Endothelial cell of umbilical vein (primary cell): ENCODE measurements around the gene FSD2. TPM values are rescaled to one million over a fixed set of nuclear protein-coding genes. Genes with fewer than 3 reads are reported as not detected.

ENCODE experiments used
- BruUV-seq: library from RNA; stranded (reverse); fragments of 400-500 nt; replicated peaks from 2 replicates; lab custom pipeline; 2021; lab: Mats Ljungman, UMichigan
- CTCF ChIA-PET: fragments of 300-600, 350-600 bp; sonication (Branson Sonifier 250); formaldehyde crosslinking; loops from one replicate; lab custom pipeline; 2021; ENCODE audit warnings: antibody characterized with exemption, inconsistent platforms; lab: Charles Lee
- POLR2A ChIA-PET: fragments of 300-600, 350-600 bp; sonication (Branson Sonifier 250); formaldehyde crosslinking; loops from one replicate; lab custom pipeline; 2021; ENCODE audit warnings: antibody characterized with exemption, inconsistent platforms; lab: Charles Lee
- DNase-seq: peaks from one replicate; pipeline ENCODE4 v3.0.0-alpha.2; 2011; ENCODE audit warnings: low read depth, low spot score
- FAIRE-seq: peaks from 2 replicates; lab custom pipeline; 2011; peaks lifted over from hg19 to GRCh38; lab: Jason Lieb, UNC
- H2AFZ ChIP-seq: 2 replicates; pipeline ENCODE4 v1.6.0; 2012; ENCODE audit warnings: low read depth, low read length, control low read depth, inconsistent platforms
- H3K27ac ChIP-seq: 2 replicates; pipeline ENCODE4 v1.5.1; 2011; ENCODE audit warnings: low read depth, mild to moderate bottlenecking, control low read depth, low read length, moderate library complexity; ENCODE audit not compliant: insufficient read depth
- H3K27me3 ChIP-seq, 2 experiments: 2 replicates each; pipeline versions ENCODE4 v1.6.0 to v1.6.1; 2011; ENCODE audit warnings: low read length in 2 of 2, mixed read lengths in 1 of 2; ENCODE audit not compliant: control insufficient read depth in 2 of 2, insufficient read depth in 2 of 2
- H3K36me3 ChIP-seq, 2 experiments: 2 replicates in 1 of 2; 3 replicates in 1 of 2; pipeline ENCODE4 v1.5.1; 2011; ENCODE audit warnings: low read length in 2 of 2, mild to moderate bottlenecking in 1 of 2, moderate library complexity in 1 of 2; ENCODE audit not compliant: control insufficient read depth in 2 of 2, insufficient read depth in 2 of 2; ENCODE audit errors: extremely low read depth in 1 of 2
- H3K4me1 ChIP-seq: 3 replicates; pipeline ENCODE4 v1.5.1; 2011; ENCODE audit warnings: mild to moderate bottlenecking, low read length; ENCODE audit not compliant: control insufficient read depth, insufficient read depth; ENCODE audit errors: extremely low read depth
- H3K4me2 ChIP-seq: 2 replicates; pipeline ENCODE4 v1.6.1; 2011; ENCODE audit warnings: low read length, control low read depth, mixed read lengths; ENCODE audit not compliant: insufficient read depth
- H3K4me3 ChIP-seq, 3 experiments: fragments of 200-600 bp in 1 of 3; sonication (generic), shearing (Covaris generic) in 1 of 3; replicated peaks in 1 of 3; 2 replicates each; pipeline ENCODE4 v1.5.1; 2011 to 2016; ENCODE audit warnings: control low read depth in 3 of 3, low read length in 3 of 3, mild to moderate bottlenecking in 2 of 3, inconsistent platforms in 1 of 3, low read depth in 1 of 3, moderate library complexity in 1 of 3; ENCODE audit not compliant: insufficient read depth in 1 of 3
- H3K79me2 ChIP-seq: 2 replicates; pipeline ENCODE4 v1.6.0; 2012; ENCODE audit warnings: low read length, inconsistent platforms; ENCODE audit not compliant: control insufficient read depth, insufficient read depth
- H3K9ac ChIP-seq: replicated peaks from 2 replicates; pipeline ENCODE3; 2011; ENCODE audit warnings: low read length, control low read depth; ENCODE audit not compliant: insufficient read depth; ENCODE audit errors: extremely low read depth
- H3K9me1 ChIP-seq: replicated peaks from 3 replicates; pipeline ENCODE4 v1.6.0; 2011; ENCODE audit warnings: mild to moderate bottlenecking, low read length; ENCODE audit not compliant: control insufficient read depth, insufficient read depth; ENCODE audit errors: extremely low read depth
- H3K9me3 ChIP-seq: replicated peaks from 2 replicates; pipeline ENCODE4 v1.5.1; 2012; ENCODE audit warnings: low read length, inconsistent platforms; ENCODE audit not compliant: control insufficient read depth, insufficient read depth
- H4K20me1 ChIP-seq: replicated peaks from 2 replicates; pipeline ENCODE3; 2011; ENCODE audit warnings: mild to moderate bottlenecking, low read length; ENCODE audit not compliant: control insufficient read depth, insufficient read depth; ENCODE audit errors: extremely low read depth
- EZH2 ChIP-seq: IDR thresholded peaks from 2 replicates; pipeline ENCODE4 v1.6.1; 2012; ENCODE audit warnings: borderline replicate concordance, low read depth, mild to moderate bottlenecking, moderate library complexity, low read length, inconsistent platforms; ENCODE audit not compliant: severe bottlenecking
- FOS ChIP-seq: IDR thresholded peaks from 2 replicates; pipeline ENCODE4 v1.6.1; 2011; ENCODE audit warnings: mild to moderate bottlenecking, low read length, moderate library complexity, borderline replicate concordance; ENCODE audit not compliant: insufficient read depth
- GATA2 ChIP-seq: IDR thresholded peaks from 2 replicates; pipeline ENCODE4 v1.7.0; 2011; ENCODE audit warnings: low read depth, mild to moderate bottlenecking, moderate library complexity, mixed read lengths, low read length; ENCODE audit not compliant: insufficient read length, insufficient read depth
- JUN ChIP-seq: IDR thresholded peaks from 2 replicates; pipeline ENCODE4 v1.6.1; 2011; ENCODE audit warnings: borderline replicate concordance, low read depth; ENCODE audit not compliant: insufficient read length, insufficient read depth
- MAX ChIP-seq: IDR thresholded peaks from 2 replicates; pipeline ENCODE4 v1.6.1; 2011; ENCODE audit not compliant: insufficient read depth, insufficient read length
- MYC ChIP-seq: IDR thresholded peaks from one replicate; pipeline ENCODE4 v1.6.1; 2011; ENCODE audit warnings: mild to moderate bottlenecking, low read depth, low read length
- POLR2A ChIP-seq: IDR thresholded peaks from 2 replicates; pipeline ENCODE4 v1.6.1; 2012; ENCODE audit warnings: low read depth, mild to moderate bottlenecking, control low read depth, low read length
- POLR2AphosphoS5 ChIP-seq: IDR thresholded peaks from 2 replicates; pipeline ENCODE4 v1.6.1; 2012; ENCODE audit warnings: low read depth, mild to moderate bottlenecking, control low read depth, low read length, moderate library complexity; ENCODE audit not compliant: insufficient read depth
- dilution Hi-C: fragments of 300-500 bp; cut with MboI; formaldehyde crosslinking; loops from one replicate; pipeline ENCODE4 v1.15.0; 2019; ENCODE audit warnings: low sequenced_read_pairs; ENCODE audit not compliant: extremely low pct_ligation_motif_present
- intact Hi-C: fragments of 100-400 bp; cut with micrococcal nuclease; formaldehyde crosslinking; loops from one replicate; pipeline ENCODE4 v1.10.0; 2022
- polyA plus RNA-seq, 4 experiments: library from polyadenylated mRNA; depleted of rRNA in 3 of 4; stranded (reverse) in 3 of 4; unstranded in 1 of 4; fragments of >200 nt; gene quantifications; 2 replicates each; pipeline versions ENCODE4 v1.2.1 to v1.2.3, GENCODE V29; 2011 to 2012; ENCODE audit warnings: missing spikeins in 1 of 4
- total RNA-seq: library from RNA; stranded (reverse); gene quantifications from 2 replicates; pipeline ENCODE4 v1.2.3, GENCODE V29; 2021
- TF ChIP-seq, protein P1 (sequence below), 2 donors: IDR thresholded peaks; 1 replicate in 1 of 2; 2 replicates in 1 of 2; pipeline ENCODE4 v1.5.1; 2011; ENCODE audit warnings: low read length in 2 of 2, mild to moderate bottlenecking in 2 of 2, moderate library complexity in 2 of 2, control low read depth in 1 of 2, inconsistent platforms in 1 of 2, low read depth in 1 of 2; ENCODE audit not compliant: insufficient read depth in 1 of 2; ENCODE audit errors: extremely low read depth in 1 of 2

FSD2 gene
- total and polyA plus RNA-seq, 2 donors (not counting 3 experiments of a cell fraction or from before 2014, with no cell fraction given), result not detected

- ChIA-PET CTCF (no interaction called here), POLR2A (no interaction called here)
- H3K27me3 ChIP-seq, result peaks cover 0 to 5% of the 10 kb centered on the region in 2 experiments
- H3K9ac ChIP-seq, result no peak overlapping the region
- BruUV-seq, result no TSS peak
- H2AFZ ChIP-seq, result no peak overlapping the region
- no peaks in the 10 kb centered on the region for H3K9me3 ChIP-seq
- intact Hi-C loops (loop anchor here (2.0 to 10.0 kb wide), 2 partner anchors 37 to 107 kb away; partner anchors contain the start of gene HOMER2), dilution Hi-C loops (no loop called here)
- no peaks in the 10 kb centered on the region for H3K79me2 ChIP-seq
- no peaks in the 10 kb centered on the region for H3K4me1 ChIP-seq
- no peak for DNase-seq
- H3K4me2 ChIP-seq, result no peak overlapping the region
- H4K20me1 ChIP-seq, result no peaks in the 10 kb centered on the region
- H3K9me1 ChIP-seq, result no peaks in the 10 kb centered on the region
- no peak overlapping the region for H3K27ac ChIP-seq
- H3K36me3 ChIP-seq, result no peaks in the 10 kb centered on the region
- TF ChIP-seq MYC (no peak), JUN (no peak), MAX (no peak), FOS (no peak), GATA2 (no peak), POLR2A (no peak), EZH2 (no peak), POLR2AphosphoS5 (no peak)
- TF ChIP-seq, protein P1, sequence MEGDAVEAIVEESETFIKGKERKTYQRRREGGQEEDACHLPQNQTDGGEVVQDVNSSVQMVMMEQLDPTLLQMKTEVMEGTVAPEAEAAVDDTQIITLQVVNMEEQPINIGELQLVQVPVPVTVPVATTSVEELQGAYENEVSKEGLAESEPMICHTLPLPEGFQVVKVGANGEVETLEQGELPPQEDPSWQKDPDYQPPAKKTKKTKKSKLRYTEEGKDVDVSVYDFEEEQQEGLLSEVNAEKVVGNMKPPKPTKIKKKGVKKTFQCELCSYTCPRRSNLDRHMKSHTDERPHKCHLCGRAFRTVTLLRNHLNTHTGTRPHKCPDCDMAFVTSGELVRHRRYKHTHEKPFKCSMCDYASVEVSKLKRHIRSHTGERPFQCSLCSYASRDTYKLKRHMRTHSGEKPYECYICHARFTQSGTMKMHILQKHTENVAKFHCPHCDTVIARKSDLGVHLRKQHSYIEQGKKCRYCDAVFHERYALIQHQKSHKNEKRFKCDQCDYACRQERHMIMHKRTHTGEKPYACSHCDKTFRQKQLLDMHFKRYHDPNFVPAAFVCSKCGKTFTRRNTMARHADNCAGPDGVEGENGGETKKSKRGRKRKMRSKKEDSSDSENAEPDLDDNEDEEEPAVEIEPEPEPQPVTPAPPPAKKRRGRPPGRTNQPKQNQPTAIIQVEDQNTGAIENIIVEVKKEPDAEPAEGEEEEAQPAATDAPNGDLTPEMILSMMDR (IDR thresholded peaks at IDR 0.05; ENCODE audit: extremely low read depth in 1 of 2, insufficient read depth in 1 of 2, low read depth in 1 of 2, low read length in 2 of 2), result no peak
- no peak for FAIRE-seq
- H3K4me3 ChIP-seq, result no peak overlapping the region
These were observed 41.8 kb upstream of the FSD2 start for GRCh38 chr15:82847703-82848102.
